Breast epithelium (tissue), 3 donors: ENCODE data around the gene MRPL39.

ENCODE experiments used
- CTCF ChIP-seq, 3 donors: fragments of 450-650 bp; IDR thresholded peaks; one replicate each; pipeline ENCODE4 v1.5.1; 2016 to 2017; ENCODE audit warnings: antibody characterized with exemption in 3 of 3, mild to moderate bottlenecking in 3 of 3, moderate library complexity in 3 of 3
- POLR2A ChIP-seq: fragments of 450-650 bp; IDR thresholded peaks from one replicate; pipeline ENCODE4 v1.6.1; 2016; ENCODE audit warnings: antibody characterized with exemption, mild to moderate bottlenecking, moderate library complexity
- POLR2AphosphoS5 ChIP-seq, 3 donors: sonication (generic); formaldehyde crosslinking; IDR thresholded peaks; one replicate each; pipeline ENCODE4 v1.6.1; 2017; ENCODE audit warnings: antibody characterized with exemption in 3 of 3

GRCh38 chr21:25638660-25639550 lies 31.6 kb upstream of the MRPL39 start, which contains the start of gene JAM2:
- TF ChIP-seq CTCF (IDR thresholded peaks at IDR 0.05): no peak
- no peak for TF ChIP-seq POLR2A
- TF ChIP-seq POLR2AphosphoS5 (IDR thresholded peaks at IDR 0.05): no peak
